Measurements from ENCODE around the gene CYP4F12.

Gene CYP4F12

DNA sequence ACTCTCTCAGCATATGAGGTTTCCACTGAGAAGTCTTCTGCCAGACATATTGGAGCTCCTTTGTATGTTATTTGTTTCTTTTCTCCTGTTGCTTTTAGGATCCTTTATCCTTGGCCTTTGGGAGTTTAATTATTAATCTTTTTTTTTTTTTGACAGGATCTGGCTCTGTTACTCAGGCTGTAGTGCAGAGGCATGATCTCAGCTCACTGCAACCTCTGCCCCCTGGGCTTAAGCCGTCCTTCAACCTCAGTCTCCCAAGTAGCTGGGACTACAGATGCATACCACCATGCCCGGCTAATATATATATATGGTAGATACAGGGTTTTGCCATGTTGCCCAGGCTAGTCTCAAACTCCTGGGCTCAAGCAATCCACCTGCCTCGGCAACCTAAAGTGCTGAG lies 38.8 kb upstream of the CYP4F12 start:
- H3K4me3 ChIP-seq (replicated peaks; ENCODE audit: insufficient read depth, low read length), result no peak overlapping the region
- TF ChIP-seq GABPA (IDR thresholded peaks at IDR 0.05; ENCODE audit: low read depth) (no peak), SPI1 (IDR thresholded peaks at IDR 0.05; ENCODE audit: borderline replicate concordance, low read depth) (no peak), POLR2AphosphoS5 (IDR thresholded peaks at IDR 0.05; ENCODE audit: low read depth) (no peak)
- TF ChIP-seq, protein P1, sequence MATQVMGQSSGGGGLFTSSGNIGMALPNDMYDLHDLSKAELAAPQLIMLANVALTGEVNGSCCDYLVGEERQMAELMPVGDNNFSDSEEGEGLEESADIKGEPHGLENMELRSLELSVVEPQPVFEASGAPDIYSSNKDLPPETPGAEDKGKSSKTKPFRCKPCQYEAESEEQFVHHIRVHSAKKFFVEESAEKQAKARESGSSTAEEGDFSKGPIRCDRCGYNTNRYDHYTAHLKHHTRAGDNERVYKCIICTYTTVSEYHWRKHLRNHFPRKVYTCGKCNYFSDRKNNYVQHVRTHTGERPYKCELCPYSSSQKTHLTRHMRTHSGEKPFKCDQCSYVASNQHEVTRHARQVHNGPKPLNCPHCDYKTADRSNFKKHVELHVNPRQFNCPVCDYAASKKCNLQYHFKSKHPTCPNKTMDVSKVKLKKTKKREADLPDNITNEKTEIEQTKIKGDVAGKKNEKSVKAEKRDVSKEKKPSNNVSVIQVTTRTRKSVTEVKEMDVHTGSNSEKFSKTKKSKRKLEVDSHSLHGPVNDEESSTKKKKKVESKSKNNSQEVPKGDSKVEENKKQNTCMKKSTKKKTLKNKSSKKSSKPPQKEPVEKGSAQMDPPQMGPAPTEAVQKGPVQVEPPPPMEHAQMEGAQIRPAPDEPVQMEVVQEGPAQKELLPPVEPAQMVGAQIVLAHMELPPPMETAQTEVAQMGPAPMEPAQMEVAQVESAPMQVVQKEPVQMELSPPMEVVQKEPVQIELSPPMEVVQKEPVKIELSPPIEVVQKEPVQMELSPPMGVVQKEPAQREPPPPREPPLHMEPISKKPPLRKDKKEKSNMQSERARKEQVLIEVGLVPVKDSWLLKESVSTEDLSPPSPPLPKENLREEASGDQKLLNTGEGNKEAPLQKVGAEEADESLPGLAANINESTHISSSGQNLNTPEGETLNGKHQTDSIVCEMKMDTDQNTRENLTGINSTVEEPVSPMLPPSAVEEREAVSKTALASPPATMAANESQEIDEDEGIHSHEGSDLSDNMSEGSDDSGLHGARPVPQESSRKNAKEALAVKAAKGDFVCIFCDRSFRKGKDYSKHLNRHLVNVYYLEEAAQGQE (IDR thresholded peaks at IDR 0.05; ENCODE audit: insufficient replicate concordance, low read depth), result no peak
- TF ChIP-seq, protein P2, sequence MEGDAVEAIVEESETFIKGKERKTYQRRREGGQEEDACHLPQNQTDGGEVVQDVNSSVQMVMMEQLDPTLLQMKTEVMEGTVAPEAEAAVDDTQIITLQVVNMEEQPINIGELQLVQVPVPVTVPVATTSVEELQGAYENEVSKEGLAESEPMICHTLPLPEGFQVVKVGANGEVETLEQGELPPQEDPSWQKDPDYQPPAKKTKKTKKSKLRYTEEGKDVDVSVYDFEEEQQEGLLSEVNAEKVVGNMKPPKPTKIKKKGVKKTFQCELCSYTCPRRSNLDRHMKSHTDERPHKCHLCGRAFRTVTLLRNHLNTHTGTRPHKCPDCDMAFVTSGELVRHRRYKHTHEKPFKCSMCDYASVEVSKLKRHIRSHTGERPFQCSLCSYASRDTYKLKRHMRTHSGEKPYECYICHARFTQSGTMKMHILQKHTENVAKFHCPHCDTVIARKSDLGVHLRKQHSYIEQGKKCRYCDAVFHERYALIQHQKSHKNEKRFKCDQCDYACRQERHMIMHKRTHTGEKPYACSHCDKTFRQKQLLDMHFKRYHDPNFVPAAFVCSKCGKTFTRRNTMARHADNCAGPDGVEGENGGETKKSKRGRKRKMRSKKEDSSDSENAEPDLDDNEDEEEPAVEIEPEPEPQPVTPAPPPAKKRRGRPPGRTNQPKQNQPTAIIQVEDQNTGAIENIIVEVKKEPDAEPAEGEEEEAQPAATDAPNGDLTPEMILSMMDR (IDR thresholded peaks at IDR 0.05; ENCODE audit: insufficient read depth, low read length), result no peak
- no peaks in the 10 kb centered on the region for H3K27me3 ChIP-seq (ENCODE audit: insufficient read depth, poor library complexity, severe bottlenecking)
- H3K27ac ChIP-seq (replicated peaks), result peak overlapping the region; percentile 68
- DNase-seq (ENCODE audit: low read depth in 1 of 2, low spot score in 1 of 2), result no peak

DNA sequence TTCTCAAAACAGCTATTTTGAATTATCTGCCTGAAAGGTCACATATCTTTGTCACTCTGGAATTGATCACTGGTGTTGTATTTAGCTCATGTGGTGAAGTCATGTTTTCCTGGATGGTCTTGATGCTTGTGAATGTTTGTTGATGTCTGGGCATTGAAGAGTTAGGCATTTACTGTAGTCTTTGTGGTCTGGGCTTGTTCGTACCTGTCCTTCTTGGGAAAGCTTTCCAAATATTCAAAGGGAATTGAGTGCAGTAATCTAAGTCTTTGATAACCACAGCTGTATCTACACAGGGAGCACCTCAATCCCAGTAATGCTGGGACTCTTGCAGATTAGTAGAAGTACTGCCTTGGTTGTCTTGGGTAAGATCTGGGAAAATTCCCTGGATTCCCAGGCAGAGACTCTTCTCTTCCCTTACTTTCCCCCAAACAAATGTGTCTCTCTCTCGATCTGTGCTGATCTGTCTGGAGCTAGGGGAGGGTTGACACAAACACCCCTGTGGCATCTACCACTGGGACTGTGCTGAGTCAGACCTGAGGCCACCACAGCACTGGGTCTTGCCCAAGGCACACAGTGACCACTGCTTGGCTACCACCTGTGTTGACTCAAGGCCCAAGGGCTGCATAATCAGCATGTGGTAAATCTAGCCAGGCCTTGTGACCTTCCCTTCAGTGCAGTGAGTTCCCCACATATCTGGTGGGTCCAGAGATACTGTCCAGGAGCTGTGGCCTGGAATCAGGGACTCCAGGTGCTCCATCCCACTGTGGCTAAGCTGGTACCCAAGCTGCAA lies 37.7 kb upstream of the CYP4F12 start:
- no peaks in the 10 kb centered on the region for H3K27me3 ChIP-seq (ENCODE audit: insufficient read depth, poor library complexity, severe bottlenecking)
- TF ChIP-seq, protein P1 (IDR thresholded peaks at IDR 0.05; ENCODE audit: insufficient replicate concordance, low read depth), result no peak
- TF ChIP-seq POLR2AphosphoS5 (IDR thresholded peaks at IDR 0.05; ENCODE audit: low read depth), result no peak
- TF ChIP-seq GABPA (IDR thresholded peaks at IDR 0.05; ENCODE audit: low read depth), result no peak
- TF ChIP-seq, protein P2 (IDR thresholded peaks at IDR 0.05; ENCODE audit: insufficient read depth, low read length), result no peak
- TF ChIP-seq SPI1 (IDR thresholded peaks at IDR 0.05; ENCODE audit: borderline replicate concordance, low read depth), result no peak
- DNase-seq (ENCODE audit: low read depth in 1 of 2, low spot score in 1 of 2), result peak in 1 of 2 experiments; percentile 59
- H3K4me3 ChIP-seq (replicated peaks; ENCODE audit: insufficient read depth, low read length), result no peak overlapping the region
- peak overlapping the region; percentile 68 for H3K27ac ChIP-seq (replicated peaks)

DNA sequence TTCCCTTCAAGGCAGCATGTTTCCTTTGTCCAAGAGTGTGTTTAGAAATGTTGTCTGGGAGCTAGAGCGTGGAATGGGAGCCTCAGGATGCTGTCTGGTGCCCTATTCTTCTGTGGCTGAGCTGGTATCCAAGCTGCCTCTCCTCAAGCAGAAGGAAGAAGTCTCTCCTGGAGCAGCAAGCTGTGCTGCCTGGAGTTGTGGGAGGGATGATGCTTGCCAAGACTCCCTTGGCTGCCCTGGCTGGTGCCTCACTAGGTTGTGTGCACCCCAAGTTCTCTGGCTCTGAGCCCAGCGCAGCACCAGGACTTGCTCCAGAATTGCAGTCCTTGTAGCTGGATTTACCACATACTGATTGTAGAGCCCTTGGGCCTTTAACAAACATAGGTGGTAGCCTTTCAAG lies 36.9 kb upstream of the CYP4F12 start:
- Histone ChIP-seq H3K27ac (replicated peaks) (peak overlapping the region; percentile 68), H3K27me3 (ENCODE audit: insufficient read depth, poor library complexity, severe bottlenecking) (no peaks in the 10 kb centered on the region), H3K4me3 (replicated peaks; ENCODE audit: insufficient read depth, low read length) (no peak overlapping the region)
- DNase-seq (ENCODE audit: low read depth in 1 of 2, low spot score in 1 of 2), result no peak
- TF ChIP-seq, protein P1 (IDR thresholded peaks at IDR 0.05; ENCODE audit: insufficient replicate concordance, low read depth), result no peak
- TF ChIP-seq SPI1 (IDR thresholded peaks at IDR 0.05; ENCODE audit: borderline replicate concordance, low read depth) (no peak), POLR2AphosphoS5 (IDR thresholded peaks at IDR 0.05; ENCODE audit: low read depth) (no peak), GABPA (IDR thresholded peaks at IDR 0.05; ENCODE audit: low read depth) (no peak)
- TF ChIP-seq, protein P2 (IDR thresholded peaks at IDR 0.05; ENCODE audit: insufficient read depth, low read length), result no peak
